Left hindlimb (tissue), 1 donor: ENCODE data around the gene CC2D2A.

ENCODE experiments used
- DNase-seq: peaks from one replicate; pipeline ENCODE4 v3.0.0-alpha.2; 2018

CC2D2A gene

GRCh38 chr4:15521442-15522039 lies 51.9 kb downstream of the CC2D2A start:
- DNase-seq = no peak

GRCh38 chr4:15525080-15525479 lies 55.4 kb downstream of the CC2D2A start:
- no peak for DNase-seq

- no peak for DNase-seq
Measured at GRCh38 chr4:15526924-15527592, 57.4 kb downstream of the CC2D2A start.

DNA sequence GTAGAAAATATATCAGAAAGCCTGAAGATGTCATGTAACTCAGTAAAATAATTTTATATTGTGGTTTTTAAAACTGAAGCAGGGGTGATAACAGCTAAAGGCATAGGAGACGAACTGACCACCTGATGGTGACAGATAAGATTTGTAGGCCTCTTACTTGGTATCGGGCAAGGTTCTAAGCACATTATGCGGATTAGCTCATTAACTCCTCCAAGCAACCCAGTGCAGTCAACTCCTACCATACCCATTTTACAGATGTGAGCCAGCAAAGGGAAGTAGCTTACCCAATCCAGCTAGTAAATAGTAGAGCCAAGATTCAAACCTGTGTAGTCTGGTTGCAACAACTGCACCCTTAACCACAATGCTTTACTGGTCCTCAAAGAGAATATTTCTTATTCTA lies 62.1 kb downstream of the CC2D2A start:
- no peak for DNase-seq

DNA sequence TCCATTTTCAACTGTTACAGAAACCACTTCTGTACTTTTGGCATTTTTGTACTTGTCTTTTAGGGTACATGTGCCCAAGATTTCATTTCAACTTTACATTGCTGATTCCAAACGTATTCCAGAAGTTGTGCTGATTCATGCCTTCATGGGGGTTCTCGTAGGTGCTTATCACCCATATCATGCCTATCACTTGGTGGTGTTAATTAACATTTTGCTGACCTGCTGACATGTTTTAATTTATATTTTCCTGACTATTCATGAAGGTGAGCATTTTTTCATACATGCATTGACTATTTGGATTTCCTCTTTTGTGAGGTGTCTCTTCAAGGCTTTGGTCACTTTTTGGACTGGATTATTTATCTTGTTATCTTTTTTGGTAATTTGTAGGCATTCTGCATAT lies 64.1 kb downstream of the CC2D2A start:
- DNase-seq = no peak

- no peak for DNase-seq
Measured at GRCh38 chr4:15535599-15535998, 65.9 kb downstream of the CC2D2A start.

GRCh38 chr4:15536552-15537499 lies 67.1 kb downstream of the CC2D2A start:
- no peak for DNase-seq

DNA sequence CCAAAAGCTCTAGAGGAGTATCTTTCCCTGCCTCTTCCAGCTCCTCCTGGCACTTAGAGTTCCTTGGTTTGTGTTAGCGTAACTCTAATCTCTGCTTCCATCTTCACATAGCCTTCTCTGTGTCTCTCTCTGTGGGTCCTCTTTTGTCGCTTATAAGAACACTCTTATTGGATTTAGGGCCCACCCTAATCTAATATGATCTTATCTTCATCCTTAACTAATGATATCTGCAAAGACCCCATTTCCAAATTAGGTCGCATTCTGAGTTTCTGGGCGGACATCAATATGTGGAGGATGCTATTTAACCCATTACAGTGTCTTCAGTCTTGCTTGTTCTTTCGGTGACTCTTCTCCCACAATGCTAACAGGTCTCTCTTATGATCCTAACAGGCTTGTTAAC lies 72.3 kb downstream of the CC2D2A start:
- no peak for DNase-seq

DNA sequence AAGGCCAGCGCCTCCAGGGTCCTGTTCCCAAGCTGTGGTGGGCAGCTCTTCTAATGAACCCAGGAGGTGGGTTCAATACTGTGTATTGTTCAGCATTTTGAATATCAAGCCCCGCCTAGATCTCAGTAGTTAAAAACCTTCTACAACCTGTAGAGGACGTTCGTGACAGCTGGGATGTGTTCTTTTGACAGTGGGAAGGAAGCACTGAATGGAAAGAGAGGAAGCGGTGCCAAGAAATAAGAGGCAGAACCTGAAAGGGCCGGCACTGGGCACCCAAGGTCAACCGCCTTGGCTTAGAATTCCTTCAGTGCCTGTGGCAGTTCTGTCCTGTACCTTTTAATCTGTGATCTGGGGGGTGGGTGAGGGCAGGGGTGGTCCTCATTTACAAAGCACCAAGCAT lies 73.1 kb downstream of the CC2D2A start:
- no peak for DNase-seq

GRCh38 chr4:15543537-15544247 lies 74.0 kb downstream of the CC2D2A start:
- DNase-seq = no peak

GRCh38 chr4:15544248-15544729 lies 74.6 kb downstream of the CC2D2A start:
- DNase-seq = no peak

GRCh38 chr4:15545371-15545770 lies 75.7 kb downstream of the CC2D2A start:
- DNase-seq = no peak

- no peak for DNase-seq
Measured at GRCh38 chr4:15547392-15547791, 77.7 kb downstream of the CC2D2A start.

GRCh38 chr4:15550491-15550890 lies 80.8 kb downstream of the CC2D2A start:
- no peak for DNase-seq

- DNase-seq = no peak
Measured at GRCh38 chr4:15551740-15552446, 82.2 kb downstream of the CC2D2A start.

DNA sequence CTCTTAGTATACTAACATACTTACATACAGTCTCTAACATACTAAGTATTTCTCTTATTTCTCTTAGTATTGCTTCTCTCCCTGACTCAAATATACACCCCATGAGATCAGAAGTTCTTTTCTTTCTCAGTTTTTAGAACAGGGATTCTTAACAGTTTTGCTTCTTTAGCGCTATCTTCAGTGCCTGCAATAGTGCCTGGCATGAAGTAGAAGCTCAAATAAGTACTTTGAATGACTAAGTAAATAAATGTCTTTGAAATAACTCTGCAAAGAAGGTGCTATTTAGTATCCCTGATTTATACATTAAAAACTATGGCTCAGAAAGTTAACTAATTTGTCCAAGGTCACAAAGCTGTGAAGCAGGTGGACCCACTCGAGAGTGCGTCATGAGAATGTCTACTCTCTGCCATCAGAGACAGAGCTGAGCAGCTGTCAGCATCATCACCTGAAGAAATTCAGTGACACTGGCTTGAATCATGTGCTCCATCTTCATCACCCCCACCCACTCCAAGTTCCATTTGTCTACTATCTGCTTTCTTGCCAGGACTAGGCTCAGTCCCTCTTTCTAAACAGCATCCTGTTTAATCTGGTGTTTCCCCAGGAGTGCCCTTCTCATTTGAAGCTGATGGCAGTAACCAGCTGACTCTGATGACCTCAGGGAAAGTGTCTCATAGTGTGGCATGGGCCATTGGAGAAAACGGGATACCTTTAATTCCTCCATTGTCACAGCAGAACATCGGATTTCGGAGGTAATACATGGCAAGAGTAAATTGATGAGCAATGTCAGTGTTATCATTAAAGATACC lies 83.1 kb downstream of the CC2D2A start:
- no peak for DNase-seq

DNA sequence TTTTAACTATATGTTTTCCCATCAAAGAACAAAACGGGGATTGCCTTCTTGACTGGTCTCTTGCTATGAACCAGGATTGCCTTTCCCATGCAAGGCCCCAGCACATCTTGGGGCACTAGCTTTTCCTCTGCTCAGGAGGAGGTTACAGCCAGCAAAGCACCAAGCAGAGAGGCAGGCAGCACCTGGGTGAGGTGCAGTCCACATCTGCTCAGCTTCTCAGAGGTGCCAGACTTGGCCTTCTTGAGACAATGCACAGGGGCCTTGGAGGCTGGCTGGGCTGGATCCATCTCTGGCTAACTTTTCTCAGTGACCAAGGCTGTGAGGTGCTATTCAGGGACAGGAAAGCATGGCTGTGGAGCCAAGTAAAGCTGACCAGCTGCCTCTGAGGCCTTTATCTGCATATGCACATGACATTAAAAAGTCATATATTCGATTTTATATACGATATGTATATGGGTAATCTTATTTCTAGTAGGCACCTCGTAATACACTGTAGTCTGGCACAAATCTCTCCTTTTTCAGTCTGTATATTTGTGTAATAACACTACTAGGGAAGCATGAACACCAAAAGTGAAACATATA lies 86.9 kb downstream of the CC2D2A start:
- no peak for DNase-seq

GRCh38 chr4:15557786-15558550 lies 88.3 kb downstream of the CC2D2A start:
- DNase-seq = no peak

DNA sequence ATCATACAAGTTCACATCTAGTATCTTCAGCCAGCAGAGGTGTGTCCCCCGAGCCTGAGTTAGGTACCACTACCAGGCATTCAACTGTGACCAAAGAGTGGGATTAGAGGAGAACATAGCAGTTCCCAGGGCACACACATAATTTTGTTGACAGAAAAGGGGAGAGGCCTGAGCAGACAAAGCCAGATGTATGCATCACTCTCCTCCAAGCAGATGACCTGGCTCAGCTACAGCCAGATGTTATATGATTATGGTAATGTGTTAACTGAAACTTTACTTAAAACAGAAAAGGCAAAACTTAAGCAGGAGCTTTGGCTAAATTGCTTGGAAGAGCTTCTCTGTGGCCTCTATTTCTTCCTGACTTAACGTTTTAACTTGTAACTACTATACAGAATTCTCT lies 88.9 kb downstream of the CC2D2A start:
- no peak for DNase-seq

GRCh38 chr4:15562114-15562513 lies 92.4 kb downstream of the CC2D2A start:
- DNase-seq = no peak
